Transverse colon (tissue), 4 donors: ENCODE data around the gene GPR162.

ENCODE experiments used
- POLR2A ChIP-seq: fragments of 450-650 bp; IDR thresholded peaks from one replicate; pipeline ENCODE4 v1.6.1; 2016; ENCODE audit warnings: antibody characterized with exemption, mild to moderate bottlenecking, moderate library complexity
- POLR2AphosphoS5 ChIP-seq, 3 donors: sonication (generic); formaldehyde crosslinking; IDR thresholded peaks; one replicate each; pipeline ENCODE4 v1.6.1; 2016; ENCODE audit warnings: antibody characterized with exemption in 3 of 3
- TF ChIP-seq, protein P1 (sequence below), 5 experiments: fragments of 200-600 bp in 3 of 5; fragments of 450-650 bp in 2 of 5; sonication (generic) in 3 of 5; IDR thresholded peaks; 1 replicate in 2 of 5; 2 replicates in 3 of 5; pipeline ENCODE4 v1.5.1; 2016 to 2017; ENCODE audit warnings: antibody characterized with exemption in 5 of 5, inconsistent platforms in 3 of 5, mild to moderate bottlenecking in 2 of 5, moderate library complexity in 1 of 5

DNA sequence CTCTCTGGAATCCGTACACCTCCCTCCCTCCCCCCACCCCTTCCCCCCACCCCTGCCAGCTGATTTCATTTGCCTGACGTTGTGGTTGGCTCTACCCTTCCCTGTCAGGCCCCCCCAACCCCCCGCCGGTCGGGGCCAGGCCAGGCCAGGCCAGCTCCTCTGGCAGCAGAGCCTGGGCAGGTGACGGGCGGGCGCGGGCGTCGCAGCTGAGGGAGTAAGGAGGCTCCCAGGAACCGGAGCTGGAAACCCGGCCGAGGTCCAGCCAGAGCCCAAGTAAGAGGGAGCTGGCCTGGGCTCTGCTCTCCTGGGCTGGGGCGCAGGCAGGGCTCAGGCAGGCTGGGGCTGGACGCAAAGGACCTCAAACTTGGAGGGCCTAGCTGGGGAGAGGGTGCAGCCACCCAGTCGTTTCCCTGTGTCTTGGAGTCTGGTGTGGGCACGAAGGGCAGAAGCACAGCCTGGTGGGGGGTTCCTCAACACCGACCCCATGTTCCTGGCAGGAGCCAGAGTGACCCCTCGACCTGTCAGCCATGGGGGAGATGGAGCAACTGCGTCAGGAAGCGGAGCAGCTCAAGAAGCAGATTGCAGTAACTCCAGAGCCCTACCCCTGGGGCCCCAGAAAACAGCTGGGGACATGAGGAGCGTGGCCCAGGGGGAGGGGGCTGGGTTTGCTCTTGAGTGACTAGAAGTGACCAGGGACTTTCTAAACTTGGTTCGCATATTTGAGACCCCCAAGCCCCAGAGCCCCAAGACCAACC is 19.3 kb downstream of the GPR162 start, which contains the start of gene GNB3:
- TF ChIP-seq, protein P1, sequence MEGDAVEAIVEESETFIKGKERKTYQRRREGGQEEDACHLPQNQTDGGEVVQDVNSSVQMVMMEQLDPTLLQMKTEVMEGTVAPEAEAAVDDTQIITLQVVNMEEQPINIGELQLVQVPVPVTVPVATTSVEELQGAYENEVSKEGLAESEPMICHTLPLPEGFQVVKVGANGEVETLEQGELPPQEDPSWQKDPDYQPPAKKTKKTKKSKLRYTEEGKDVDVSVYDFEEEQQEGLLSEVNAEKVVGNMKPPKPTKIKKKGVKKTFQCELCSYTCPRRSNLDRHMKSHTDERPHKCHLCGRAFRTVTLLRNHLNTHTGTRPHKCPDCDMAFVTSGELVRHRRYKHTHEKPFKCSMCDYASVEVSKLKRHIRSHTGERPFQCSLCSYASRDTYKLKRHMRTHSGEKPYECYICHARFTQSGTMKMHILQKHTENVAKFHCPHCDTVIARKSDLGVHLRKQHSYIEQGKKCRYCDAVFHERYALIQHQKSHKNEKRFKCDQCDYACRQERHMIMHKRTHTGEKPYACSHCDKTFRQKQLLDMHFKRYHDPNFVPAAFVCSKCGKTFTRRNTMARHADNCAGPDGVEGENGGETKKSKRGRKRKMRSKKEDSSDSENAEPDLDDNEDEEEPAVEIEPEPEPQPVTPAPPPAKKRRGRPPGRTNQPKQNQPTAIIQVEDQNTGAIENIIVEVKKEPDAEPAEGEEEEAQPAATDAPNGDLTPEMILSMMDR (IDR thresholded peaks at IDR 0.05), result no peak
- TF ChIP-seq POLR2AphosphoS5 (IDR thresholded peaks at IDR 0.05) (no peak), POLR2A (no peak)
